Astrocyte (in vitro differentiated cells and primary cell): ENCODE results near the gene CELF5. TPM values are rescaled to one million over a fixed set of nuclear protein-coding genes. Genes with fewer than 3 reads are reported as not detected.
"Not testable (repeated sequence)": the region's sequence is repeated elsewhere in the genome, so short reads cannot be mapped to it uniquely, and the experiment has no call there.

Experiments used
- DNase-seq: peaks from one replicate; pipeline ENCODE4 v3.0.0-alpha.2; 2010; ENCODE audit warnings: low read depth
- FAIRE-seq: peaks from 2 replicates; lab custom pipeline; 2011; peaks lifted over from hg19 to GRCh38; lab: Jason Lieb, UNC
- H2AFZ ChIP-seq: 2 replicates; pipeline ENCODE4 v1.6.0; 2012; ENCODE audit warnings: low read depth, low read length, inconsistent platforms
- H3K27ac ChIP-seq: 2 replicates; pipeline ENCODE4 v1.5.1; 2011; ENCODE audit warnings: low read depth, low read length, inconsistent platforms
- H3K27me3 ChIP-seq: 2 replicates; pipeline ENCODE4 v1.6.0; 2011; ENCODE audit warnings: low read length, inconsistent platforms; ENCODE audit not compliant: insufficient read depth
- H3K36me3 ChIP-seq: 2 replicates; pipeline ENCODE4 v1.5.1; 2011; ENCODE audit warnings: low read length, inconsistent platforms; ENCODE audit not compliant: insufficient read depth
- H3K4me1 ChIP-seq: 2 replicates; pipeline ENCODE4 v1.5.1; 2011; ENCODE audit warnings: low read length, inconsistent platforms; ENCODE audit not compliant: insufficient read depth
- H3K4me2 ChIP-seq: 2 replicates; pipeline ENCODE4 v1.6.0; 2012; ENCODE audit warnings: low read length, inconsistent platforms
- H3K4me3 ChIP-seq: 2 replicates; pipeline ENCODE4 v1.5.1; 2011; ENCODE audit warnings: low read depth, mild to moderate bottlenecking, low read length, inconsistent platforms; ENCODE audit not compliant: insufficient read depth
- H3K79me2 ChIP-seq: 2 replicates; pipeline ENCODE4 v1.6.0; 2012; ENCODE audit warnings: mild to moderate bottlenecking, low read length, inconsistent platforms; ENCODE audit not compliant: insufficient read depth
- H3K9ac ChIP-seq: 2 replicates; pipeline ENCODE4 v1.6.0; 2012; ENCODE audit warnings: mild to moderate bottlenecking, low read length, inconsistent platforms
- H3K9me3 ChIP-seq: 2 replicates; pipeline ENCODE4 v1.5.1; 2012; ENCODE audit warnings: low read depth, mild to moderate bottlenecking, low read length, inconsistent platforms; ENCODE audit not compliant: insufficient read depth
- H4K20me1 ChIP-seq: 2 replicates; pipeline ENCODE4 v1.6.0; 2012; ENCODE audit warnings: low read length, inconsistent platforms; ENCODE audit not compliant: insufficient read depth
- H3K27ac Mint-ChIP-seq: one replicate; pipeline ENCODE4 v1.8.0; 2021; ENCODE audit warnings: mild to moderate bottlenecking, mixed read lengths; ENCODE audit not compliant: unreplicated experiment
- H3K27me3 Mint-ChIP-seq: one replicate; pipeline ENCODE4 v1.8.0; 2021; ENCODE audit warnings: low read depth, mixed read lengths; ENCODE audit not compliant: unreplicated experiment
- H3K36me3 Mint-ChIP-seq: one replicate; pipeline ENCODE4 v1.8.0; 2021; ENCODE audit warnings: low read depth, mixed read lengths; ENCODE audit not compliant: unreplicated experiment
- H3K4me1 Mint-ChIP-seq: one replicate; pipeline ENCODE4 v1.8.0; 2021; ENCODE audit warnings: low read depth, mixed read lengths; ENCODE audit not compliant: unreplicated experiment
- H3K4me3 Mint-ChIP-seq: one replicate; pipeline ENCODE4 v1.8.0; 2021; ENCODE audit warnings: mild to moderate bottlenecking, moderate library complexity, mixed read lengths; ENCODE audit not compliant: unreplicated experiment
- H3K9me3 Mint-ChIP-seq: one replicate; pipeline ENCODE4 v1.8.0; 2021; ENCODE audit warnings: mild to moderate bottlenecking, mixed read lengths; ENCODE audit not compliant: unreplicated experiment
- CTCF ChIP-seq: IDR thresholded peaks from 2 replicates; pipeline ENCODE4 v1.5.1; 2011; ENCODE audit warnings: low read depth, mild to moderate bottlenecking, inconsistent platforms, low read length, moderate library complexity; ENCODE audit not compliant: insufficient read depth
- EZH2 ChIP-seq: IDR thresholded peaks from 2 replicates; pipeline ENCODE4 v1.6.1; 2012; ENCODE audit warnings: mild to moderate bottlenecking, low read length, inconsistent platforms; ENCODE audit not compliant: insufficient read depth
- total RNA-seq: library from RNA; stranded (reverse); gene quantifications from 2 replicates; pipeline ENCODE4 v1.2.1, GENCODE V29; 2021

CELF5 gene
- total RNA-seq, 1 donor from 2014 or later, result 1.2 TPM

GRCh38 chr19:3201911-3202310, 22.6 kb upstream of the CELF5 start:
- Histone ChIP-seq H3K9me3 (no peaks in the 10 kb centered on the region), H3K9ac (no peak overlapping the region), H2AFZ (no peak overlapping the region), H4K20me1 (no peaks in the 10 kb centered on the region), H3K27ac (no peak overlapping the region), H3K4me3 (no peak overlapping the region), H3K79me2 (no peaks in the 10 kb centered on the region), H3K36me3 (no peaks in the 10 kb centered on the region), H3K27me3 (no peaks in the 10 kb centered on the region), H3K4me2 (no peak overlapping the region), H3K4me1 (no peaks in the 10 kb centered on the region)
- no peak overlapping the region for H3K4me3 Mint-ChIP-seq
- no peaks in the 10 kb centered on the region for H3K27me3 Mint-ChIP-seq
- peaks cover 3% of the 10 kb centered on the region for H3K36me3 Mint-ChIP-seq
- TF ChIP-seq CTCF (no peak), EZH2 (no peak)
- no peaks in the 10 kb centered on the region for H3K4me1 Mint-ChIP-seq
- H3K27ac Mint-ChIP-seq, result no peak overlapping the region
- DNase-seq (no peak), FAIRE-seq (no peak)
- no peaks in the 10 kb centered on the region for H3K9me3 Mint-ChIP-seq

GRCh38 chr19:3202346-3202745, 22.1 kb upstream of the CELF5 start:
- DNase-seq (no peak), FAIRE-seq (no peak)
- Mint-ChIP-seq H3K36me3 (peaks cover 5% of the 10 kb centered on the region), H3K27me3 (no peaks in the 10 kb centered on the region), H3K4me3 (no peak overlapping the region), H3K27ac (no peak overlapping the region), H3K4me1 (no peaks in the 10 kb centered on the region), H3K9me3 (no peaks in the 10 kb centered on the region)
- TF ChIP-seq CTCF, result no peak
- no peak for TF ChIP-seq EZH2
- H3K27me3 ChIP-seq, result no peaks in the 10 kb centered on the region
- H3K27ac ChIP-seq, result no peak overlapping the region
- no peak overlapping the region for H3K4me2 ChIP-seq
- no peak overlapping the region for H3K9ac ChIP-seq
- H3K4me3 ChIP-seq, result no peak overlapping the region
- H3K4me1 ChIP-seq, result no peaks in the 10 kb centered on the region
- H4K20me1 ChIP-seq, result no peaks in the 10 kb centered on the region
- H2AFZ ChIP-seq, result no peak overlapping the region
- no peaks in the 10 kb centered on the region for H3K79me2 ChIP-seq
- no peaks in the 10 kb centered on the region for H3K36me3 ChIP-seq
- H3K9me3 ChIP-seq, result no peaks in the 10 kb centered on the region

GRCh38 chr19:3202895-3203294, 21.6 kb upstream of the CELF5 start:
- H3K27ac ChIP-seq, FAIRE-seq, H2AFZ ChIP-seq, H3K27me3 ChIP-seq, DNase-seq, H4K20me1 ChIP-seq, H3K9ac ChIP-seq, H3K9me3 ChIP-seq, H3K36me3 ChIP-seq, H3K27me3 Mint-ChIP-seq, H3K36me3 Mint-ChIP-seq, H3K4me1 Mint-ChIP-seq, H3K4me2 ChIP-seq, H3K4me1 ChIP-seq, H3K79me2 ChIP-seq, H3K4me3 ChIP-seq, H3K27ac Mint-ChIP-seq, H3K4me3 Mint-ChIP-seq, H3K9me3 Mint-ChIP-seq: not testable (repeated sequence)
